Epithelial cell of proximal tubule (primary cell): Measurements from ENCODE around the gene ZFYVE1. TPM values are rescaled to one million over a fixed set of nuclear protein-coding genes. Genes with fewer than 3 reads are reported as not detected.

Experiments
- DNase-seq: peaks from one replicate; pipeline ENCODE4 v3.0.0-alpha.2; 2011; ENCODE audit warnings: low read depth
- H3K4me3 ChIP-seq: 2 replicates; pipeline ENCODE4 v1.5.1; 2011; ENCODE audit warnings: low read depth, mild to moderate bottlenecking, low read length
- CTCF ChIP-seq: conservative IDR thresholded peaks from 2 replicates; pipeline ENCODE4 v1.5.1; 2012; ENCODE audit warnings: low read depth, mild to moderate bottlenecking, low read length
- total RNA-seq: library from RNA; depleted of rRNA; stranded (reverse); fragments of >200 nt; gene quantifications from 2 replicates; pipeline ENCODE4 v1.2.3, GENCODE V29; 2015

ZFYVE1 gene
- 8.5 and 10.1 TPM in 2 replicates for total RNA-seq

- H3K4me3 ChIP-seq = peak within 1 kb of the TSS; percentile 89
- TF ChIP-seq CTCF = no peak
- DNase-seq = peak; percentile 90
Measured at GRCh38 chr14:73026845-73027542, at the start of gene ZFYVE1. TSS of gene ZFYVE1 (minus strand) at chr14:73027106. CDS start at chr14:73024508, 2,598 bp downstream.

GRCh38 chr14:73069585-73069984, 42.7 kb upstream of the ZFYVE1 start:
- DNase-seq = no peak
- TF ChIP-seq CTCF = no peak
- H3K4me3 ChIP-seq = no peak overlapping the region

GRCh38 chr14:73058922-73059673, 32.2 kb upstream of the ZFYVE1 start:
- DNase-seq = no peak
- H3K4me3 ChIP-seq = peak overlapping the region; percentile 87
- TF ChIP-seq CTCF = no peak

- peak; percentile 97 for DNase-seq
- peak; percentile 3 for TF ChIP-seq CTCF
- H3K4me3 ChIP-seq = peak within 1 kb of the TSS; percentile 87
Measured at GRCh38 chr14:73058224-73058921, 31.5 kb upstream of the ZFYVE1 start, which contains the start of gene RBM25. TSS of gene RBM25 (plus strand) at chr14:73058534. CDS start at chr14:73071642, 13,108 bp downstream.

GRCh38 chr14:73057944-73058223, 31.0 kb upstream of the ZFYVE1 start:
- H3K4me3 ChIP-seq = peak overlapping the region; percentile 87

GRCh38 chr14:73055251-73055650, 28.3 kb upstream of the ZFYVE1 start:
- H3K4me3 ChIP-seq = no peak overlapping the region
- no peak for DNase-seq
- TF ChIP-seq CTCF = no peak

More at GRCh38 chr14:73057944-73058223, 31.0 kb upstream of the ZFYVE1 start:
- DNase-seq = no peak
- no peak for TF ChIP-seq CTCF
